Measurements from ENCODE around the gene C5. TPM values are rescaled to one million over a fixed set of nuclear protein-coding genes. Genes with fewer than 3 reads are reported as not detected.

C5 gene
- total and polyA plus RNA-seq, 9 of the 15 experiments (the other 6 are each of a cell fraction or from before 2014, with no cell fraction given): 0.08 to 0.91 (median 0.42) TPM

DNA sequence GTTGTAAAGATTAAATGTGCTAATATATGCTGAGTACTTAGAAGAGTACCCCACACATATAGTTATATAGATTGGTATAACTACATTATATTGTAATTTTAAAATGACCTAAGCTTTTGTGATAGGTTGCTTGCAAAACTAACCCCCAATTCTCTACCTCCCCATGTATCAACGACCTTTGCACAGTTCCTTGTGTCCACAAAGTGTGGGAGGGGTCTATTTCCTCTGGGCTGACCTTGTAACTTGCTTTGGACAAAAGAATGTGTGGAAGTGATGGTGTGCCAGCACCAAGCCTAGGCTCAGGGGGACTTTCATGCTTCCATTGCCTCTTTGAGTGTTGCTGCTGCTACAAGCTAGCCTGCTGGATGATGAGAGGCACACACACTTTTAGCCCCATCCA, 20.6 kb downstream of the C5 start:
- in situ Hi-C loops (cut with MboI) (no loop called here), intact Hi-C loops (cut with micrococcal nuclease) (loop anchor here (5.0 kb wide), 1 partner anchor 93 kb away; no protein-coding TSS in a partner anchor)
- no peak for DNase-seq (ENCODE audit: extremely low read depth in 1 of 4, low spot score in 3 of 4)
- WGBS (ENCODE audit: insufficient coverage, low coverage, missing lambda C conversion rate): 0% methylated on average over 1 of the region's 1 CpG
- ChIA-PET CTCF (ENCODE audit: low intra/inter-chr PET ratio) (no interaction called here), POLR2A (no interaction called here)
- Histone ChIP-seq H3K36me3 (ENCODE audit: control insufficient read depth, insufficient read depth, low read length) (no peaks in the 10 kb centered on the region), H2AFZ (ENCODE audit: low read depth, low read length) (no peak overlapping the region), H3K4me2 (ENCODE audit: insufficient read depth, low read length) (no peak overlapping the region), H3K9me3 (replicated peaks; ENCODE audit: control insufficient read depth, insufficient read depth, low read depth, low read length) (no peaks in the 10 kb centered on the region), H3K79me2 (ENCODE audit: control insufficient read depth, insufficient read depth, low read length) (no peaks in the 10 kb centered on the region), H3K9me1 (ENCODE audit: control insufficient read depth, insufficient read depth, low read length) (no peaks in the 10 kb centered on the region), H4K20me1 (replicated peaks; ENCODE audit: control insufficient read depth, insufficient read depth, low read length) (no peaks in the 10 kb centered on the region), H3K9ac (ENCODE audit: insufficient read depth in 1 of 2, low read depth in 2 of 2, low read length in 2 of 2) (no peak overlapping the region), H3K4me1 (replicated peaks in 1 of 2; ENCODE audit: control insufficient read depth in 2 of 2, insufficient read depth in 2 of 2, low read length in 2 of 2) (no peaks in the 10 kb centered on the region), H3K27ac (ENCODE audit: extremely low read depth, low read depth, low read length) (no peak overlapping the region), H3K27me3 (ENCODE audit: control insufficient read depth in 2 of 2, insufficient read depth in 2 of 2, low read length in 2 of 2) (0 out of 5 replicates have a peak, but pooled peaks cover 0 to 3% of the 10 kb centered on the region in 2 experiments), H3K4me3 (no peak overlapping the region)
- FAIRE-seq: no peak
- BruUV-seq (replicated peaks): no TSS peak
- no peak for ATAC-seq
- TF ChIP-seq NBN (IDR thresholded peaks at IDR 0.05; ENCODE audit: low read depth): no peak
- TF ChIP-seq SRSF7 (optimal IDR thresholded peaks at IDR 0.05; ENCODE audit: low read depth, low read length): no peak
- no peak for TF ChIP-seq DMBX1 (CRISPR knock-in tag; IDR thresholded peaks at IDR 0.05; ENCODE audit: borderline replicate concordance)
- TF ChIP-seq, protein P1, sequence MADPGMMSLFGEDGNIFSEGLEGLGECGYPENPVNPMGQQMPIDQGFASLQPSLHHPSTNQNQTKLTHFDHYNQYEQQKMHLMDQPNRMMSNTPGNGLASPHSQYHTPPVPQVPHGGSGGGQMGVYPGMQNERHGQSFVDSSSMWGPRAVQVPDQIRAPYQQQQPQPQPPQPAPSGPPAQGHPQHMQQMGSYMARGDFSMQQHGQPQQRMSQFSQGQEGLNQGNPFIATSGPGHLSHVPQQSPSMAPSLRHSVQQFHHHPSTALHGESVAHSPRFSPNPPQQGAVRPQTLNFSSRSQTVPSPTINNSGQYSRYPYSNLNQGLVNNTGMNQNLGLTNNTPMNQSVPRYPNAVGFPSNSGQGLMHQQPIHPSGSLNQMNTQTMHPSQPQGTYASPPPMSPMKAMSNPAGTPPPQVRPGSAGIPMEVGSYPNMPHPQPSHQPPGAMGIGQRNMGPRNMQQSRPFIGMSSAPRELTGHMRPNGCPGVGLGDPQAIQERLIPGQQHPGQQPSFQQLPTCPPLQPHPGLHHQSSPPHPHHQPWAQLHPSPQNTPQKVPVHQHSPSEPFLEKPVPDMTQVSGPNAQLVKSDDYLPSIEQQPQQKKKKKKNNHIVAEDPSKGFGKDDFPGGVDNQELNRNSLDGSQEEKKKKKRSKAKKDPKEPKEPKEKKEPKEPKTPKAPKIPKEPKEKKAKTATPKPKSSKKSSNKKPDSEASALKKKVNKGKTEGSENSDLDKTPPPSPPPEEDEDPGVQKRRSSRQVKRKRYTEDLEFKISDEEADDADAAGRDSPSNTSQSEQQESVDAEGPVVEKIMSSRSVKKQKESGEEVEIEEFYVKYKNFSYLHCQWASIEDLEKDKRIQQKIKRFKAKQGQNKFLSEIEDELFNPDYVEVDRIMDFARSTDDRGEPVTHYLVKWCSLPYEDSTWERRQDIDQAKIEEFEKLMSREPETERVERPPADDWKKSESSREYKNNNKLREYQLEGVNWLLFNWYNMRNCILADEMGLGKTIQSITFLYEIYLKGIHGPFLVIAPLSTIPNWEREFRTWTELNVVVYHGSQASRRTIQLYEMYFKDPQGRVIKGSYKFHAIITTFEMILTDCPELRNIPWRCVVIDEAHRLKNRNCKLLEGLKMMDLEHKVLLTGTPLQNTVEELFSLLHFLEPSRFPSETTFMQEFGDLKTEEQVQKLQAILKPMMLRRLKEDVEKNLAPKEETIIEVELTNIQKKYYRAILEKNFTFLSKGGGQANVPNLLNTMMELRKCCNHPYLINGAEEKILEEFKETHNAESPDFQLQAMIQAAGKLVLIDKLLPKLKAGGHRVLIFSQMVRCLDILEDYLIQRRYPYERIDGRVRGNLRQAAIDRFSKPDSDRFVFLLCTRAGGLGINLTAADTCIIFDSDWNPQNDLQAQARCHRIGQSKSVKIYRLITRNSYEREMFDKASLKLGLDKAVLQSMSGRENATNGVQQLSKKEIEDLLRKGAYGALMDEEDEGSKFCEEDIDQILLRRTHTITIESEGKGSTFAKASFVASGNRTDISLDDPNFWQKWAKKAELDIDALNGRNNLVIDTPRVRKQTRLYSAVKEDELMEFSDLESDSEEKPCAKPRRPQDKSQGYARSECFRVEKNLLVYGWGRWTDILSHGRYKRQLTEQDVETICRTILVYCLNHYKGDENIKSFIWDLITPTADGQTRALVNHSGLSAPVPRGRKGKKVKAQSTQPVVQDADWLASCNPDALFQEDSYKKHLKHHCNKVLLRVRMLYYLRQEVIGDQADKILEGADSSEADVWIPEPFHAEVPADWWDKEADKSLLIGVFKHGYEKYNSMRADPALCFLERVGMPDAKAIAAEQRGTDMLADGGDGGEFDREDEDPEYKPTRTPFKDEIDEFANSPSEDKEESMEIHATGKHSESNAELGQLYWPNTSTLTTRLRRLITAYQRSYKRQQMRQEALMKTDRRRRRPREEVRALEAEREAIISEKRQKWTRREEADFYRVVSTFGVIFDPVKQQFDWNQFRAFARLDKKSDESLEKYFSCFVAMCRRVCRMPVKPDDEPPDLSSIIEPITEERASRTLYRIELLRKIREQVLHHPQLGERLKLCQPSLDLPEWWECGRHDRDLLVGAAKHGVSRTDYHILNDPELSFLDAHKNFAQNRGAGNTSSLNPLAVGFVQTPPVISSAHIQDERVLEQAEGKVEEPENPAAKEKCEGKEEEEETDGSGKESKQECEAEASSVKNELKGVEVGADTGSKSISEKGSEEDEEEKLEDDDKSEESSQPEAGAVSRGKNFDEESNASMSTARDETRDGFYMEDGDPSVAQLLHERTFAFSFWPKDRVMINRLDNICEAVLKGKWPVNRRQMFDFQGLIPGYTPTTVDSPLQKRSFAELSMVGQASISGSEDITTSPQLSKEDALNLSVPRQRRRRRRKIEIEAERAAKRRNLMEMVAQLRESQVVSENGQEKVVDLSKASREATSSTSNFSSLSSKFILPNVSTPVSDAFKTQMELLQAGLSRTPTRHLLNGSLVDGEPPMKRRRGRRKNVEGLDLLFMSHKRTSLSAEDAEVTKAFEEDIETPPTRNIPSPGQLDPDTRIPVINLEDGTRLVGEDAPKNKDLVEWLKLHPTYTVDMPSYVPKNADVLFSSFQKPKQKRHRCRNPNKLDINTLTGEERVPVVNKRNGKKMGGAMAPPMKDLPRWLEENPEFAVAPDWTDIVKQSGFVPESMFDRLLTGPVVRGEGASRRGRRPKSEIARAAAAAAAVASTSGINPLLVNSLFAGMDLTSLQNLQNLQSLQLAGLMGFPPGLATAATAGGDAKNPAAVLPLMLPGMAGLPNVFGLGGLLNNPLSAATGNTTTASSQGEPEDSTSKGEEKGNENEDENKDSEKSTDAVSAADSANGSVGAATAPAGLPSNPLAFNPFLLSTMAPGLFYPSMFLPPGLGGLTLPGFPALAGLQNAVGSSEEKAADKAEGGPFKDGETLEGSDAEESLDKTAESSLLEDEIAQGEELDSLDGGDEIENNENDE (IDR thresholded peaks at IDR 0.05; ENCODE audit: low read depth, low read length): no peak
- TF ChIP-seq, protein P2, sequence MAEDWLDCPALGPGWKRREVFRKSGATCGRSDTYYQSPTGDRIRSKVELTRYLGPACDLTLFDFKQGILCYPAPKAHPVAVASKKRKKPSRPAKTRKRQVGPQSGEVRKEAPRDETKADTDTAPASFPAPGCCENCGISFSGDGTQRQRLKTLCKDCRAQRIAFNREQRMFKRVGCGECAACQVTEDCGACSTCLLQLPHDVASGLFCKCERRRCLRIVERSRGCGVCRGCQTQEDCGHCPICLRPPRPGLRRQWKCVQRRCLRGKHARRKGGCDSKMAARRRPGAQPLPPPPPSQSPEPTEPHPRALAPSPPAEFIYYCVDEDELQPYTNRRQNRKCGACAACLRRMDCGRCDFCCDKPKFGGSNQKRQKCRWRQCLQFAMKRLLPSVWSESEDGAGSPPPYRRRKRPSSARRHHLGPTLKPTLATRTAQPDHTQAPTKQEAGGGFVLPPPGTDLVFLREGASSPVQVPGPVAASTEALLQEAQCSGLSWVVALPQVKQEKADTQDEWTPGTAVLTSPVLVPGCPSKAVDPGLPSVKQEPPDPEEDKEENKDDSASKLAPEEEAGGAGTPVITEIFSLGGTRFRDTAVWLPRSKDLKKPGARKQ (CRISPR knock-in tag; IDR thresholded peaks at IDR 0.05): no peak
- TF ChIP-seq PHF8 (IDR thresholded peaks at IDR 0.05; ENCODE audit: borderline replicate concordance, low read length): no peak
- TF ChIP-seq TBL1XR1 (IDR thresholded peaks at IDR 0.05; ENCODE audit: low read length in 2 of 2): no peak
- no peak for TF ChIP-seq SNIP1 (IDR thresholded peaks at IDR 0.05; ENCODE audit: low read depth)
